Kidney (tissue), 14 donors: Measurements from ENCODE around the gene KRT36. TPM values are rescaled to one million over a fixed set of nuclear protein-coding genes. Genes with fewer than 3 reads are reported as not detected.

Experiments
- DNase-seq, 5 donors: peaks; one replicate each; pipeline ENCODE4 v3.0.0-alpha.2; 2013 to 2020
- FAIRE-seq: peaks from 2 replicates; lab custom pipeline; 2012; peaks lifted over from hg19 to GRCh38; lab: Jason Lieb, UNC
- H3K27ac ChIP-seq, 2 donors: one replicate each; pipeline ENCODE4 v1.7.0; 2013; ENCODE audit warnings: low read depth in 2 of 2, low read length in 2 of 2, inconsistent platforms in 1 of 2
- H3K27me3 ChIP-seq: one replicate; pipeline ENCODE4 v1.7.1; 2013; ENCODE audit warnings: low read length, inconsistent platforms; ENCODE audit not compliant: control insufficient read depth, insufficient read depth
- H3K36me3 ChIP-seq, 3 donors: one replicate each; pipeline versions ENCODE4 v1.7.0 to v1.7.1; 2013; ENCODE audit warnings: low read length in 3 of 3, control low read depth in 1 of 3, inconsistent platforms in 1 of 3; ENCODE audit not compliant: insufficient read depth in 3 of 3, control insufficient read depth in 2 of 3
- H3K4me1 ChIP-seq, 3 donors: one replicate each; pipeline versions ENCODE4 v1.7.0 to v1.7.1; 2013; ENCODE audit warnings: low read length in 3 of 3, inconsistent platforms in 1 of 3, low read depth in 1 of 3; ENCODE audit not compliant: control insufficient read depth in 2 of 3, insufficient read depth in 2 of 3
- H3K4me3 ChIP-seq, 3 donors: one replicate each; pipeline versions ENCODE4 v1.7.0 to v1.8.1; 2013; ENCODE audit warnings: low read length in 3 of 3, control low read depth in 1 of 3, inconsistent platforms in 1 of 3
- H3K9ac ChIP-seq, 3 donors: one replicate each; pipeline versions ENCODE4 v1.7.0 to v1.7.1; 2013; ENCODE audit warnings: low read length in 3 of 3, control low read depth in 1 of 3, inconsistent platforms in 1 of 3
- H3K9me3 ChIP-seq, 3 donors: one replicate each; pipeline versions ENCODE4 v1.7.0 to v1.7.1; 2013; ENCODE audit warnings: low read length in 3 of 3, control low read depth in 1 of 3, inconsistent platforms in 1 of 3; ENCODE audit not compliant: control insufficient read depth in 2 of 3, insufficient read depth in 1 of 3
- CTCF ChIP-seq: IDR thresholded peaks from 3 replicates; pipeline ENCODE4 v1.5.1; 2012; ENCODE audit warnings: mild to moderate bottlenecking, moderate library complexity, borderline replicate concordance; ENCODE audit not compliant: insufficient read depth; ENCODE audit errors: extremely low read depth
- intact Hi-C: fragments of 100-400 bp; cut with DNase I; formaldehyde crosslinking; loops from one replicate; pipeline ENCODE4 v1.11.1; 2022
- polyA plus RNA-seq: library from polyadenylated mRNA; stranded (reverse); fragments of 350-450 nt; fragmentation: Illumina TruSeq; extraction: RNeasy Lipid Tissue Mini Kit (QIAGEN cat#74804); gene quantifications from one replicate; pipeline ENCODE4 v1.2.3, GENCODE V29; 2014; ENCODE audit warnings: low read depth, low replicate concordance; ENCODE audit not compliant: insufficient read depth
- total RNA-seq: library from RNA; stranded (reverse); fragmentation: NEBNext Ultra II Directional; extraction: Animal tissue kit (Norgen Biotek cat#: 25700); gene quantifications from one replicate; pipeline ENCODE4 v1.2.1, GENCODE V29; 2021
- donor health status: control.
- donor health status: control.
- donor health status: control.
- donor health status: control.
- donor health status: control.
- donor health status: DM: yes; HTN: yes; CAD: no.
- donor health status: Normal renal cell carcinoma (clear cell type).

Gene KRT36
- total and polyA plus RNA-seq, 2 donors from 2014 or later, result not detected

- H3K36me3 ChIP-seq, result no peaks in the 10 kb centered on the region
- TF ChIP-seq CTCF, result no peak
Measured at GRCh38 chr17:41468346-41468745, 21.4 kb downstream of the KRT36 start.

DNA sequence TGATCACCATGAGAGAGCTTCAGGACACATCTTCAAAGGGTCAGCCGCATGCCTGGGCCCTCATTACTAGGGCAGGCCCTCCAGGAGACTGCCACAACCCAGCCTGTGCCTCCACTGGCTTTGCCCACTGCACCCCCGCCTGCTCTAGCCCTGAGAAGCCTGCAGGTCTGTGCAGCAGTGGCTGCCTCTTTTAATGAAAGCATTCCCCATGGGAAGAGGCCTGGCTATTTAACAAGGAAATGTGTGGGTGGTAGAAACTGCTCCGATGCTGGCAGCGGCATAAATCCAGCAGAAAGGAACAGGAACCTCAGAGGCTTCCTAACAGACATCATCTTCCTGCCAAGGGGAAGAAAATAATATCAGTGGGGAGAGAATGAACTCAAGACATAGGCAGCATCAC, 22.1 kb downstream of the KRT36 start:
- FAIRE-seq, result no peak
- Histone ChIP-seq H3K4me1 (no peaks in the 10 kb centered on the region), H3K4me3 (no peak overlapping the region)

More at GRCh38 chr17:41468346-41468745, 21.4 kb downstream of the KRT36 start:
- H3K27me3 ChIP-seq, result no peaks in the 10 kb centered on the region
- no peak overlapping the region for H3K9ac ChIP-seq
- peaks cover 0 to 11% (median 0%) of the 10 kb centered on the region in 3 donors for H3K9me3 ChIP-seq
- intact Hi-C loops, result no loop called here
- H3K4me1 ChIP-seq, result no peaks in the 10 kb centered on the region
- FAIRE-seq (no peak), DNase-seq (no peak)
- H3K27ac ChIP-seq, result no peak overlapping the region
- H3K4me3 ChIP-seq, result no peak overlapping the region

DNA sequence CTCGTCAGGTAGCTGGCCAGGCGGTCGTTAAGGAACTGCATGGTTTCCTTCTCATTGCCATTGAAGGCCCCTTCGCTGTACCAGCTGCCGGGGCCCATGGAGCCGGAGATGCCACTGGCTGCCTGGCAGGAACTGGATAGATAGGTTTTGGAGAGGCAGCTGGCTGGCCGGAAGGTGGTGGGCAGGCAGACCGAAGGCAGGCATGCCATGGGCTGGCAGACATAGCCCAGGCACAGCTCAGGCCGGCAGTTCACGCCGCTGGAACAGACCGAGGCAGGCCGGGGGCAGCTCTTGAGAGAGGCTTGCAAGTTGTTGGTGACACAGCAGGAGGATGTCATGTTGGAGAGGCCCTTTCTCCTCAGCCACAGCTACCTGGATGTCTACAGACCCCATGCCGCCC, 22.7 kb downstream of the KRT36 start, which contains the start of gene KRT32:
Gene KRT32 (minus strand): TSS at position 399 of the 400 bp plus-strand sequence. CDS start 61 bp downstream, at position 338.
- TF ChIP-seq CTCF, result no peak
- Histone ChIP-seq H3K27me3 (no peaks in the 10 kb centered on the region), H3K4me3 (no peak within 1 kb of the TSS), H3K9ac (no peak within 1 kb of the TSS), H3K36me3 (no peaks in the 10 kb centered on the region), H3K4me1 (no peaks in the 10 kb centered on the region), H3K27ac (no peak within 1 kb of the TSS), H3K9me3 (peaks cover 0 to 10% (median 0%) of the 10 kb centered on the region in 3 donors)
- no peak for DNase-seq
- no peak for FAIRE-seq
- intact Hi-C loops, result no loop called here

More for the DNA sequence above, 22.1 kb downstream of the KRT36 start:
- no peaks in the 10 kb centered on the region for H3K27me3 ChIP-seq
- H3K36me3 ChIP-seq, result no peaks in the 10 kb centered on the region
- intact Hi-C loops, result no loop called here
- peaks cover 0 to 11% (median 0%) of the 10 kb centered on the region in 3 donors for H3K9me3 ChIP-seq
- no peak for DNase-seq
- H3K27ac ChIP-seq, result no peak overlapping the region
- no peak overlapping the region for H3K9ac ChIP-seq
- TF ChIP-seq CTCF, result no peak

- H3K27ac ChIP-seq, result no peak overlapping the region
- H3K4me1 ChIP-seq, result no peaks in the 10 kb centered on the region
- H3K4me3 ChIP-seq, result no peak overlapping the region
- intact Hi-C loops, result no loop called here
- H3K27me3 ChIP-seq, result no peaks in the 10 kb centered on the region
- DNase-seq (no peak), FAIRE-seq (no peak)
- no peak for TF ChIP-seq CTCF
- H3K36me3 ChIP-seq, result no peaks in the 10 kb centered on the region
- H3K9ac ChIP-seq, result no peak overlapping the region
- peaks cover 0 to 6% (median 0%) of the 10 kb centered on the region in 3 donors for H3K9me3 ChIP-seq
Measured at GRCh38 chr17:41464682-41465081, 25.0 kb downstream of the KRT36 start.
